GM12891 (cell line): ENCODE data around the gene ARHGEF17.

Experiments used
- DNase-seq: peaks from one replicate; pipeline ENCODE4 v3.0.0; 2011; ENCODE audit warnings: low spot score; ENCODE audit not compliant: insufficient read length
- FAIRE-seq: peaks from 2 replicates; lab custom pipeline; 2011; peaks lifted over from hg19 to GRCh38; lab: Jason Lieb, UNC
- PAX5 ChIP-seq: IDR thresholded peaks from 2 replicates; pipeline ENCODE4 v1.6.1; 2011; ENCODE audit warnings: low read length, moderate library complexity, mild to moderate bottlenecking; ENCODE audit not compliant: insufficient read depth, severe bottlenecking
- POLR2A ChIP-seq: IDR thresholded peaks from 2 replicates; pipeline ENCODE4 v1.6.1; 2011; ENCODE audit warnings: low read depth, low read length, control low read depth
- POLR2AphosphoS5 ChIP-seq: IDR thresholded peaks from 2 replicates; pipeline ENCODE4 v1.6.1; 2011; ENCODE audit warnings: low read depth, low read length, control low read depth
- POU2F2 ChIP-seq: IDR thresholded peaks from 2 replicates; pipeline ENCODE4 v1.6.1; 2011; ENCODE audit warnings: low read depth, mild to moderate bottlenecking, control low read depth, low read length, moderate library complexity
- SPI1 ChIP-seq: IDR thresholded peaks from 2 replicates; pipeline ENCODE4 v1.6.1; 2011; ENCODE audit warnings: low read depth, low read length, control low read depth
- TAF1 ChIP-seq: IDR thresholded peaks from 2 replicates; pipeline ENCODE4 v1.6.1; 2011; ENCODE audit warnings: low read depth, low read length, control low read depth

The ARHGEF17 gene

GRCh38 chr11:73350908-73351636 is 43.0 kb downstream of the ARHGEF17 start:
- DNase-seq (peak; percentile 82), FAIRE-seq (peak; percentile 85)
- TF ChIP-seq POLR2AphosphoS5 = no peak
- TF ChIP-seq PAX5 = no peak
- no peak for TF ChIP-seq POU2F2
- no peak for TF ChIP-seq TAF1
- TF ChIP-seq SPI1 = no peak
- no peak for TF ChIP-seq POLR2A

- no peak for FAIRE-seq
- TF ChIP-seq SPI1 = no peak
- TF ChIP-seq PAX5 = no peak
- TF ChIP-seq POLR2A = no peak
- no peak for TF ChIP-seq POLR2AphosphoS5
- no peak for TF ChIP-seq POU2F2
- no peak for TF ChIP-seq TAF1
- no peak for DNase-seq
Observed at GRCh38 chr11:73353422-73353821, 45.3 kb downstream of the ARHGEF17 start.

- TF ChIP-seq TAF1 = no peak
- TF ChIP-seq PAX5 = no peak
- no peak for TF ChIP-seq POLR2AphosphoS5
- no peak for TF ChIP-seq SPI1
- no peak for TF ChIP-seq POU2F2
- TF ChIP-seq POLR2A = no peak
- DNase-seq (no peak), FAIRE-seq (no peak)
Observed at GRCh38 chr11:73355109-73355508, 47.0 kb downstream of the ARHGEF17 start.

GRCh38 chr11:73356979-73357860 is 49.1 kb downstream of the ARHGEF17 start:
- no peak for FAIRE-seq
- no peak for DNase-seq
- no peak for TF ChIP-seq POLR2AphosphoS5
- TF ChIP-seq POU2F2 = no peak
- no peak for TF ChIP-seq TAF1
- TF ChIP-seq POLR2A = no peak
- no peak for TF ChIP-seq SPI1
- no peak for TF ChIP-seq PAX5

- no peak for DNase-seq
- FAIRE-seq = no peak
- no peak for TF ChIP-seq SPI1
- TF ChIP-seq PAX5 = no peak
- TF ChIP-seq POU2F2 = no peak
- no peak for TF ChIP-seq POLR2A
- no peak for TF ChIP-seq POLR2AphosphoS5
- TF ChIP-seq TAF1 = no peak
Observed at GRCh38 chr11:73358071-73358470, 50.0 kb downstream of the ARHGEF17 start.

- TF ChIP-seq SPI1 (no peak), TAF1 (no peak), POLR2AphosphoS5 (no peak), POLR2A (no peak), POU2F2 (no peak), PAX5 (no peak)
- no peak for FAIRE-seq
- DNase-seq = no peak
Observed at GRCh38 chr11:73359341-73359740, 51.3 kb downstream of the ARHGEF17 start.

GRCh38 chr11:73359930-73360742 is 52.1 kb downstream of the ARHGEF17 start:
- TF ChIP-seq TAF1 (no peak), SPI1 (no peak), POLR2A (no peak)
- no peak for FAIRE-seq
- DNase-seq = peak; percentile 70

- DNase-seq (no peak), FAIRE-seq (peak; percentile 52)
- TF ChIP-seq TAF1 = no peak
- TF ChIP-seq POU2F2 = no peak
- no peak for TF ChIP-seq SPI1
- no peak for TF ChIP-seq POLR2AphosphoS5
- TF ChIP-seq PAX5 = no peak
- no peak for TF ChIP-seq POLR2A
Observed at GRCh38 chr11:73360743-73361369, 52.8 kb downstream of the ARHGEF17 start.

GRCh38 chr11:73361953-73362776 is 54.1 kb downstream of the ARHGEF17 start:
- no peak for TF ChIP-seq PAX5
- TF ChIP-seq TAF1 = no peak
- TF ChIP-seq POLR2AphosphoS5 = no peak
- no peak for TF ChIP-seq POU2F2
- no peak for TF ChIP-seq SPI1
- no peak for TF ChIP-seq POLR2A
- FAIRE-seq = no peak
- no peak for DNase-seq
